ENCODE measurements around the gene ARHGAP1. TPM values are rescaled to one million over a fixed set of nuclear protein-coding genes. Genes with fewer than 3 reads are reported as not detected.

ARHGAP1 gene
- total RNA-seq, 2 donors from 2014 or later = 88.1 to 117 TPM

- Histone ChIP-seq H3K36me3 (peaks cover 39% of the 10 kb centered on the region), H3K4me3 (no peak overlapping the region)
These were observed 68.7 kb downstream of the ARHGAP1 start for GRCh38 chr11:46631676-46632075.

GRCh38 chr11:46630237-46630636 lies 70.2 kb downstream of the ARHGAP1 start:
- no peaks in the 10 kb centered on the region for H3K27me3 ChIP-seq
- TF ChIP-seq CTCF (IDR thresholded peaks at IDR 0.05) = no peak
- H3K9me3 ChIP-seq = no peaks in the 10 kb centered on the region
- DNase-seq (ENCODE audit: low spot score) = no peak
- no peak overlapping the region for H3K4me3 ChIP-seq
- no peak overlapping the region for H3K27ac ChIP-seq
- peaks cover 48% of the 10 kb centered on the region for H3K36me3 ChIP-seq
- H3K4me1 ChIP-seq = no peaks in the 10 kb centered on the region

More at GRCh38 chr11:46631676-46632075, 68.7 kb downstream of the ARHGAP1 start:
- DNase-seq (ENCODE audit: low spot score) = no peak
- no peaks in the 10 kb centered on the region for H3K4me1 ChIP-seq
- no peak overlapping the region for H3K27ac ChIP-seq
- no peak for TF ChIP-seq CTCF (IDR thresholded peaks at IDR 0.05)
- H3K27me3 ChIP-seq = no peaks in the 10 kb centered on the region
- no peaks in the 10 kb centered on the region for H3K9me3 ChIP-seq

- DNase-seq (ENCODE audit: low spot score) = no peak
- no peak overlapping the region for H3K27ac ChIP-seq
- H3K9me3 ChIP-seq = no peaks in the 10 kb centered on the region
- TF ChIP-seq CTCF (IDR thresholded peaks at IDR 0.05) = no peak
- H3K27me3 ChIP-seq = no peaks in the 10 kb centered on the region
- no peaks in the 10 kb centered on the region for H3K4me1 ChIP-seq
- H3K4me3 ChIP-seq = no peak overlapping the region
- peaks cover 53% of the 10 kb centered on the region for H3K36me3 ChIP-seq
These were observed 71.5 kb downstream of the ARHGAP1 start for GRCh38 chr11:46628961-46629360.

Other genes starting within 250 kb of the ARHGAP1 start
- gene AMBRA1, start 106.6 kb downstream of the ARHGAP1 start, total RNA-seq = 10 to 100 TPM; 16.8 to 22.0 TPM
- 1 to 10 TPM; 2.3 to 3.3 TPM for gene HARBI1, start 83.4 kb downstream of the ARHGAP1 start, total RNA-seq
- 10 to 100 TPM; 54.5 to 80.2 TPM for gene ATG13, start 83.1 kb downstream of the ARHGAP1 start, total RNA-seq
- 1 to 10 TPM; 6.0 to 9.6 TPM for gene ZNF408, start 412 bp upstream of the ARHGAP1 start, total RNA-seq
- gene F2, start 18.6 kb upstream of the ARHGAP1 start, total RNA-seq = not detected
- 10 to 100 TPM; 30.9 to 43.2 TPM for gene CKAP5, start 145.7 kb upstream of the ARHGAP1 start, total RNA-seq
- gene LRP4, start 217.9 kb upstream of the ARHGAP1 start, total RNA-seq = 10 to 100 TPM; 22.5 to 29.6 TPM
- gene CSTPP1, start 236.1 kb upstream of the ARHGAP1 start, total RNA-seq = 10 to 100 TPM in 1 of 2 donors, 1 to 10 TPM in 1; 8.1 to 14.0 TPM

All from right atrium auricular region (tissue), 2 donors.